Mesenchymal stem cell (in vitro differentiated cells and primary cell): ENCODE measurements around the gene TLK2. TPM values are rescaled to one million over a fixed set of nuclear protein-coding genes. Genes with fewer than 3 reads are reported as not detected.
"Not testable (repeated sequence)": the region's sequence is repeated elsewhere in the genome, so short reads cannot be mapped to it uniquely, and the experiment has no call there.

Experiments
- DNase-seq: peaks from one replicate; pipeline ENCODE4 v3.0.0-alpha.2; 2013
- H2AFZ ChIP-seq: one replicate; pipeline ENCODE4 v1.6.1; 2013; ENCODE audit warnings: low read depth, mild to moderate bottlenecking, control low read depth, inconsistent platforms, low read length, moderate library complexity
- H2AK5ac ChIP-seq: 2 replicates; pipeline ENCODE4 v1.6.1; 2013; ENCODE audit warnings: low read length, moderate library complexity, mild to moderate bottlenecking, inconsistent platforms; ENCODE audit not compliant: severe bottlenecking
- H2BK120ac ChIP-seq: one replicate; pipeline ENCODE4 v1.6.1; 2013; ENCODE audit warnings: low read depth, mild to moderate bottlenecking, inconsistent platforms, low read length, moderate library complexity
- H2BK12ac ChIP-seq, 2 experiments: one replicate each; pipeline ENCODE4 v1.6.1; 2013; ENCODE audit warnings: inconsistent platforms in 2 of 2, low read length in 2 of 2, mild to moderate bottlenecking in 2 of 2, moderate library complexity in 2 of 2, control low read depth in 1 of 2
- H2BK15ac ChIP-seq: one replicate; pipeline ENCODE4 v1.6.1; 2013; ENCODE audit warnings: mild to moderate bottlenecking, low read depth, inconsistent platforms; ENCODE audit not compliant: poor library complexity, severe bottlenecking
- H2BK5ac ChIP-seq: 2 replicates; pipeline ENCODE4 v1.6.1; 2013; ENCODE audit warnings: low read depth, mild to moderate bottlenecking, low read length, control low read depth, inconsistent platforms; ENCODE audit not compliant: poor library complexity, severe bottlenecking
- H3K14ac ChIP-seq, 2 experiments: one replicate each; pipeline ENCODE4 v1.6.1; 2013; ENCODE audit warnings: inconsistent platforms in 2 of 2, low read length in 2 of 2, control low read depth in 1 of 2, mild to moderate bottlenecking in 1 of 2, moderate library complexity in 1 of 2
- H3K18ac ChIP-seq, 2 experiments: one replicate each; pipeline ENCODE4 v1.6.1; 2013; ENCODE audit warnings: inconsistent platforms in 2 of 2, low read length in 2 of 2, control low read depth in 1 of 2, low read depth in 1 of 2, mild to moderate bottlenecking in 1 of 2
- H3K23ac ChIP-seq, 2 experiments: one replicate each; pipeline ENCODE4 v1.6.1; 2013; ENCODE audit warnings: inconsistent platforms in 2 of 2, low read length in 2 of 2, mild to moderate bottlenecking in 2 of 2, moderate library complexity in 2 of 2, control low read depth in 1 of 2
- H3K27ac ChIP-seq: 2 replicates; pipeline ENCODE4 v1.5.1; 2013; ENCODE audit warnings: mild to moderate bottlenecking, moderate library complexity, low read length, control low read depth, inconsistent platforms; ENCODE audit not compliant: poor library complexity, severe bottlenecking
- H3K27me3 ChIP-seq, 2 experiments: 2 replicates each; pipeline versions ENCODE4 v1.6.1 to v1.7.0; 2013; ENCODE audit warnings: low read length in 2 of 2, mild to moderate bottlenecking in 2 of 2, moderate library complexity in 2 of 2, control low read depth in 1 of 2, inconsistent platforms in 1 of 2; ENCODE audit not compliant: control insufficient read depth in 1 of 2, insufficient read depth in 1 of 2
- H3K36me3 ChIP-seq, 2 experiments: 2 replicates each; pipeline versions ENCODE4 v1.6.1 to v1.7.0; 2013; ENCODE audit warnings: low read length in 2 of 2, control low read depth in 1 of 2, inconsistent platforms in 1 of 2, low read depth in 1 of 2, mild to moderate bottlenecking in 1 of 2; ENCODE audit not compliant: insufficient read depth in 2 of 2, control insufficient read depth in 1 of 2
- H3K4ac ChIP-seq, 2 experiments: one replicate each; pipeline ENCODE4 v1.6.1; 2013; ENCODE audit warnings: inconsistent platforms in 2 of 2, low read length in 2 of 2, mild to moderate bottlenecking in 2 of 2, moderate library complexity in 2 of 2, control low read depth in 1 of 2, low read depth in 1 of 2
- H3K4me1 ChIP-seq: 2 replicates; pipeline ENCODE4 v1.6.1; 2013; ENCODE audit warnings: low read depth, low read length, control low read depth; ENCODE audit not compliant: control insufficient read depth, insufficient read depth
- H3K4me2 ChIP-seq: 2 replicates; pipeline ENCODE4 v1.6.1; 2013; ENCODE audit warnings: low read length, mild to moderate bottlenecking, inconsistent platforms; ENCODE audit not compliant: poor library complexity, severe bottlenecking
- H3K4me3 ChIP-seq, 2 experiments: 2 replicates each; pipeline versions ENCODE4 v1.5.1 to v1.7.0; 2013; ENCODE audit warnings: low read length in 2 of 2, mild to moderate bottlenecking in 2 of 2, control low read depth in 1 of 2, low read depth in 1 of 2; ENCODE audit not compliant: insufficient read depth in 1 of 2
- H3K79me1 ChIP-seq: replicated peaks from 2 replicates; pipeline ENCODE4 v1.6.1; 2013; ENCODE audit warnings: mild to moderate bottlenecking, control low read depth, low read length, inconsistent platforms; ENCODE audit not compliant: poor library complexity, severe bottlenecking
- H3K9ac ChIP-seq: 2 replicates; pipeline ENCODE4 v1.7.0; 2013; ENCODE audit warnings: mild to moderate bottlenecking, low read length, moderate library complexity
- H3K9me3 ChIP-seq: 2 replicates; pipeline ENCODE4 v1.7.0; 2013; ENCODE audit warnings: mild to moderate bottlenecking, low read length; ENCODE audit not compliant: control insufficient read depth
- H4K8ac ChIP-seq: one replicate; pipeline ENCODE4 v1.6.1; 2013; ENCODE audit warnings: inconsistent platforms, mild to moderate bottlenecking, low read length, moderate library complexity
- H4K91ac ChIP-seq: one replicate; pipeline ENCODE4 v1.6.1; 2013; ENCODE audit warnings: mild to moderate bottlenecking, low read length, inconsistent platforms
- WGBS: methylation state at CpG from one replicate; pipeline ENCODE4 v1.1.7; 2013; ENCODE audit warnings: mixed read lengths; 5-methylcytosine and 5-hydroxymethylcytosine counted together
- polyA plus RNA-seq, 2 experiments: library from polyadenylated mRNA; stranded (reverse); fragments of 200-250 nt; gene quantifications; one replicate each; pipeline ENCODE4 v1.2.3, GENCODE V29; 2013

TLK2 gene
- polyA plus RNA-seq (2013, experiment 1 of 2): 28.2 TPM
- polyA plus RNA-seq (2013, experiment 2 of 2): 26.3 TPM

DNA sequence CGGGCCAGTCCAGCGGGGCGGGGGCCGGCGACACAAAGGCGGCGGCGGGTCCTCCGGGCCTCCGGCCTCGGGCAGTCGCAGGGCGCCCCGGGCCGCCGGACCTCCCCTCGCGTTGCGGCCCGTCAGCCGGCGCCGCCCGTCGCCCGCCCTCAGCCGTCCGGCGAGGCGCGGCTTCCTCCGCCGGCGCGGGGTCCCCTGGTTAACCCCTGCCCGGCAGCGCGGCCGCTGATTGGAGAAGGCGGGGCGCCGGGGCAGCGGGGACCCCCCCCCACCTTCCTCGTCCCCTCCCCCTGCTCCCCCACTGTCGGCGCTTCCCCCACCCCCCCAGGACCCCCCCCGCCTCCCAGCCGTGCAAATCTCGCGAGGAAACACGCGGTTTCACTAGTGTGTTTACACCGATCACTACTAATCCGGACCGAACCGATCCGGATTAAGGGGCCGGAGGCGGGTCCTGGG is at the start of gene TLK2:
TLK2 (plus strand) TSS at position 402 of the 456 bp plus-strand sequence. CDS start 2,301 bp downstream, outside the sequence.
- Histone ChIP-seq H2AFZ (no peak within 1 kb of the TSS), H2BK15ac (peak within 1 kb of the TSS; percentile 89), H2AK5ac (no peak within 1 kb of the TSS), H3K23ac (no peak within 1 kb of the TSS), H3K27me3 (no peaks in the 10 kb centered on the region), H3K14ac (peak within 1 kb of the TSS in 1 of 2 experiments; percentile 48), H2BK12ac (no peak within 1 kb of the TSS), H3K4me1 (no peaks in the 10 kb centered on the region), H3K79me1 (peaks cover 2% of the 10 kb centered on the region), H3K27ac (peak within 1 kb of the TSS; percentile 44), H3K9me3 (no peaks in the 10 kb centered on the region), H3K4me3 (peak within 1 kb of the TSS; percentile 72 to 83), H3K4me2 (peak within 1 kb of the TSS; percentile 87), H4K8ac (peak within 1 kb of the TSS; percentile 54), H3K4ac (peak within 1 kb of the TSS; percentile 51 to 87), H3K36me3 (peaks cover 0 to 11% of the 10 kb centered on the region in 2 experiments), H2BK5ac (no peak within 1 kb of the TSS), H3K9ac (peak within 1 kb of the TSS; percentile 94), H4K91ac (peak within 1 kb of the TSS; percentile 68), H2BK120ac (peak within 1 kb of the TSS; percentile 94), H3K18ac (peak within 1 kb of the TSS; percentile 70 to 76)
- DNase-seq: peak; percentile 81
- whole genome bisulfite sequencing: 11% methylated on average over 17 of the region's 59 CpGs

GRCh38 chr17:62435251-62435650 is 43.4 kb upstream of the TLK2 start:
- not testable (repeated sequence) for H4K8ac ChIP-seq, H3K27me3 ChIP-seq, DNase-seq, H2BK12ac ChIP-seq, H3K9me3 ChIP-seq, H3K18ac ChIP-seq, H3K14ac ChIP-seq, H4K91ac ChIP-seq, H3K23ac ChIP-seq, H2BK5ac ChIP-seq, H3K4me2 ChIP-seq, H3K9ac ChIP-seq, H3K4ac ChIP-seq, H2AK5ac ChIP-seq, H2BK120ac ChIP-seq, H3K27ac ChIP-seq, H2AFZ ChIP-seq, H3K79me1 ChIP-seq, H2BK15ac ChIP-seq, H3K4me3 ChIP-seq, H3K4me1 ChIP-seq
- 100% methylated on average over 1 of the region's 4 CpGs for WGBS
- peaks cover 5 to 21% of the 10 kb centered on the region in 2 experiments for H3K36me3 ChIP-seq

DNA sequence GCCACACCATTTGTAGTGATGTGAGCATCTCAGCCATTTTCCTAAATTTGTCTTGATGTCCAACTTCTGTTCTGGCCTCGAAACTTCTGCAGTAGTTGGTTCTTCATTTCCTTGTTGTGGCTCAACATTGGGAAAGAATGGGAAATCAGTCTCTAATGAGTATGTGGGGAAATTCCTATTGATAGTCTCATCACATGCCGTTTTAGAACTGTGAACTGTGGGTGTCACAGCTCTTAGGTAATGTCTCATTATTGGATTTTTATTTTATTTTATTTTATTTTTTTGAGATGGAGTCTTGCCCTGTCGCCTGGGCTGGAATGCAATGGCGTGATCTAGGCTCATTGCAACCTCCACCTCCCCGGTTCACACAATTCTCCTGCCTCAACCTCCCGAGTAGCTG is 37.4 kb upstream of the TLK2 start:
- H2BK15ac ChIP-seq, H3K18ac ChIP-seq, H2AK5ac ChIP-seq, H2BK12ac ChIP-seq, H3K4me1 ChIP-seq, H3K9ac ChIP-seq, H2BK120ac ChIP-seq, H3K79me1 ChIP-seq, H2AFZ ChIP-seq, DNase-seq, H3K23ac ChIP-seq, H3K27me3 ChIP-seq, H3K14ac ChIP-seq, H2BK5ac ChIP-seq, H3K9me3 ChIP-seq, H3K4ac ChIP-seq, H4K8ac ChIP-seq, H3K27ac ChIP-seq, H3K4me3 ChIP-seq, H3K4me2 ChIP-seq, H4K91ac ChIP-seq: not testable (repeated sequence)
- H3K36me3 ChIP-seq: peaks cover 32 to 51% of the 10 kb centered on the region in 2 experiments
- 99% methylated on average over 6 of the region's 6 CpGs for WGBS

- H3K4me3 ChIP-seq: no peak overlapping the region
- no peak overlapping the region for H3K27ac ChIP-seq
- H3K79me1 ChIP-seq: no peaks in the 10 kb centered on the region
- H2AFZ ChIP-seq: no peak overlapping the region
- no peak overlapping the region for H3K4ac ChIP-seq
- no peaks in the 10 kb centered on the region for H3K27me3 ChIP-seq
- no peak for DNase-seq
- no peaks in the 10 kb centered on the region for H3K4me1 ChIP-seq
- H3K9ac ChIP-seq: no peak overlapping the region
- H3K18ac ChIP-seq: no peak overlapping the region
- no peak overlapping the region for H3K23ac ChIP-seq
- no peak overlapping the region for H3K14ac ChIP-seq
- no peaks in the 10 kb centered on the region for H3K9me3 ChIP-seq
- no peak overlapping the region for H2BK5ac ChIP-seq
- no peak overlapping the region for H2BK15ac ChIP-seq
- WGBS: 99% methylated on average over 4 of the region's 4 CpGs
- H2BK12ac ChIP-seq: no peak overlapping the region
- no peak overlapping the region for H2AK5ac ChIP-seq
- no peak overlapping the region for H4K91ac ChIP-seq
- H4K8ac ChIP-seq: no peak overlapping the region
- H2BK120ac ChIP-seq: no peak overlapping the region
- no peak overlapping the region for H3K4me2 ChIP-seq
- peaks cover 47 to 67% of the 10 kb centered on the region in 2 experiments for H3K36me3 ChIP-seq
These were observed 34.6 kb upstream of the TLK2 start for GRCh38 chr17:62444063-62444462.
